Prostate gland (tissue), 2 donors: ENCODE data around the gene PITX3.

Experiments
- POLR2A ChIP-seq: fragments of 450-650 bp; IDR thresholded peaks from one replicate; pipeline ENCODE4 v1.6.1; 2016; ENCODE audit warnings: antibody characterized with exemption, mild to moderate bottlenecking
- POLR2AphosphoS5 ChIP-seq: sonication (generic); formaldehyde crosslinking; IDR thresholded peaks from one replicate; pipeline ENCODE4 v1.6.1; 2017; ENCODE audit warnings: antibody characterized with exemption
- TF ChIP-seq, protein P1 (sequence below), 4 experiments: fragments of 200-600 bp in 2 of 4; fragments of 450-650 bp in 2 of 4; sonication (generic) in 2 of 4; IDR thresholded peaks; 1 replicate in 3 of 4; 2 replicates in 1 of 4; pipeline ENCODE4 v1.5.1; 2016 to 2019; ENCODE audit warnings: antibody characterized with exemption in 4 of 4, mild to moderate bottlenecking in 2 of 4, moderate library complexity in 2 of 4

DNA sequence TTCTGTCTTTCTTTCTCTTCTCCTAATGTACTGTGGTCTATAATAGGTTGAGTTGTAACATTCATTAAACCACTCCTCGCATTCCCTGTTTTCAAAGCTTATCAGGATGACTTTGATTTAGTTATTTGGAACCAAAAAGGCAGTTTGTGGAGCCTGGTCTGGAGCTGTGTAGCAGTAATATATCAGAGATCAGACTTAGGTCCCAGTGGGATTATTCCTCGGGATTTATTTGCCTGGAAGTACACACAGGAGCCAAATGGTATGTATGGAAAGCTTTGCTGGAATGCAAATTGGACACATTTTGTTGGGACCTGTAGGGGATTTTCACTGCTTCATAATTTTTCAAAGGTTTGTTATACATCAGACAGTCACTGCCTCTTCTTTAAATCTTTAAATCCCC, 44.9 kb upstream of the PITX3 start:
- TF ChIP-seq, protein P1, sequence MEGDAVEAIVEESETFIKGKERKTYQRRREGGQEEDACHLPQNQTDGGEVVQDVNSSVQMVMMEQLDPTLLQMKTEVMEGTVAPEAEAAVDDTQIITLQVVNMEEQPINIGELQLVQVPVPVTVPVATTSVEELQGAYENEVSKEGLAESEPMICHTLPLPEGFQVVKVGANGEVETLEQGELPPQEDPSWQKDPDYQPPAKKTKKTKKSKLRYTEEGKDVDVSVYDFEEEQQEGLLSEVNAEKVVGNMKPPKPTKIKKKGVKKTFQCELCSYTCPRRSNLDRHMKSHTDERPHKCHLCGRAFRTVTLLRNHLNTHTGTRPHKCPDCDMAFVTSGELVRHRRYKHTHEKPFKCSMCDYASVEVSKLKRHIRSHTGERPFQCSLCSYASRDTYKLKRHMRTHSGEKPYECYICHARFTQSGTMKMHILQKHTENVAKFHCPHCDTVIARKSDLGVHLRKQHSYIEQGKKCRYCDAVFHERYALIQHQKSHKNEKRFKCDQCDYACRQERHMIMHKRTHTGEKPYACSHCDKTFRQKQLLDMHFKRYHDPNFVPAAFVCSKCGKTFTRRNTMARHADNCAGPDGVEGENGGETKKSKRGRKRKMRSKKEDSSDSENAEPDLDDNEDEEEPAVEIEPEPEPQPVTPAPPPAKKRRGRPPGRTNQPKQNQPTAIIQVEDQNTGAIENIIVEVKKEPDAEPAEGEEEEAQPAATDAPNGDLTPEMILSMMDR (IDR thresholded peaks at IDR 0.05) = no peak
- TF ChIP-seq POLR2AphosphoS5 = no peak
- no peak for TF ChIP-seq POLR2A
